Loucy (cell line): ENCODE results near the gene MAPK8IP2.

Experiments
- CTCF ChIP-seq: fragments of 200-600 bp; sonication (generic); conservative IDR thresholded peaks from 2 replicates; pipeline ENCODE4 v1.5.1; 2014; ENCODE audit warnings: mild to moderate bottlenecking, antibody characterized with exemption, low read length
- EZH2phosphoT487 ChIP-seq: fragments of 200-600 bp; IDR thresholded peaks from 2 replicates; pipeline ENCODE4 v1.6.1; 2018; ENCODE audit warnings: antibody characterized with exemption, mild to moderate bottlenecking, moderate library complexity, borderline replicate concordance

- TF ChIP-seq CTCF (no peak), EZH2phosphoT487 (no peak)
Observed at GRCh38 chr22:50622723-50623327, 22.2 kb downstream of the MAPK8IP2 start.
